Loucy (cell line): ENCODE data around the gene ZNF337.
"Not testable (repeated sequence)": the region's sequence is repeated elsewhere in the genome, so short reads cannot be mapped to it uniquely, and the experiment has no call there.

Source experiments
- CTCF ChIP-seq: fragments of 200-600 bp; sonication (generic); conservative IDR thresholded peaks from 2 replicates; pipeline ENCODE4 v1.5.1; 2014; ENCODE audit warnings: mild to moderate bottlenecking, antibody characterized with exemption, low read length
- EZH2phosphoT487 ChIP-seq: fragments of 200-600 bp; IDR thresholded peaks from 2 replicates; pipeline ENCODE4 v1.6.1; 2018; ENCODE audit warnings: antibody characterized with exemption, mild to moderate bottlenecking, moderate library complexity, borderline replicate concordance

GRCh38 chr20:25718896-25719809 is 22.5 kb upstream of the ZNF337 start:
- not testable (repeated sequence) for TF ChIP-seq CTCF, EZH2phosphoT487
